Fibroblast of lung (primary cell): ENCODE measurements around the gene SIK3. TPM values are rescaled to one million over a fixed set of nuclear protein-coding genes. Genes with fewer than 3 reads are reported as not detected.

Experiments
- DNase-seq, 2 donors: peaks; one replicate each; pipeline versions ENCODE4 v3.0.0 to v3.0.0-alpha.2; 2010; ENCODE audit warnings: low read depth in 2 of 2
- H2AFZ ChIP-seq: 2 replicates; pipeline ENCODE4 v1.5.1; 2012; ENCODE audit warnings: low read length, control low read depth, inconsistent platforms
- H3K27ac ChIP-seq: 2 replicates; pipeline ENCODE4 v1.5.1; 2011; ENCODE audit warnings: low read length, control low read depth; ENCODE audit not compliant: insufficient read depth
- H3K27me3 ChIP-seq: 2 replicates; pipeline ENCODE4 v1.5.1; 2011; ENCODE audit warnings: mild to moderate bottlenecking, low read length; ENCODE audit not compliant: control insufficient read depth, insufficient read depth
- H3K36me3 ChIP-seq: 2 replicates; pipeline ENCODE4 v1.5.1; 2011; ENCODE audit warnings: low read length; ENCODE audit not compliant: control insufficient read depth, insufficient read depth
- H3K4me1 ChIP-seq: 2 replicates; pipeline ENCODE4 v1.5.1; 2011; ENCODE audit warnings: low read length; ENCODE audit not compliant: control insufficient read depth, insufficient read depth; ENCODE audit errors: extremely low read depth
- H3K4me2 ChIP-seq: 2 replicates; pipeline ENCODE4 v1.5.1; 2011; ENCODE audit warnings: low read length, control low read depth; ENCODE audit not compliant: insufficient read depth; ENCODE audit errors: extremely low read depth
- H3K4me3 ChIP-seq, 4 experiments: fragments of 200-600 bp in 1 of 4; sonication (generic) in 1 of 4; replicated peaks in 1 of 4; 2 replicates each; pipeline ENCODE4 v1.5.1; 2011 to 2016; ENCODE audit warnings: low read length in 4 of 4, low read depth in 3 of 4, mild to moderate bottlenecking in 3 of 4, control low read depth in 2 of 4, inconsistent platforms in 1 of 4, mixed read lengths in 1 of 4; ENCODE audit not compliant: insufficient read depth in 1 of 4; ENCODE audit errors: control extremely low read depth in 1 of 4
- H3K79me2 ChIP-seq: 2 replicates; pipeline ENCODE4 v1.5.1; 2012; ENCODE audit warnings: mild to moderate bottlenecking, low read length, inconsistent platforms; ENCODE audit not compliant: control insufficient read depth, insufficient read depth
- H3K9ac ChIP-seq: 2 replicates; pipeline ENCODE4 v1.5.1; 2011; ENCODE audit warnings: mild to moderate bottlenecking, low read length, control low read depth; ENCODE audit not compliant: insufficient read depth
- H3K9me3 ChIP-seq: 2 replicates; pipeline ENCODE4 v1.5.1; 2012; ENCODE audit warnings: low read depth, low read length; ENCODE audit not compliant: control insufficient read depth, insufficient read depth
- H4K20me1 ChIP-seq: 2 replicates; pipeline ENCODE4 v1.5.1; 2011; ENCODE audit warnings: low read length; ENCODE audit not compliant: control insufficient read depth, insufficient read depth; ENCODE audit errors: extremely low read depth
- CTCF ChIP-seq, 2 donors: IDR thresholded peaks in 1 of 2; conservative IDR thresholded peaks in 1 of 2; 1 replicate in 1 of 2; 2 replicates in 1 of 2; pipeline ENCODE4 v1.5.1; 2011 to 2012; ENCODE audit warnings: low read length in 2 of 2, control low read depth in 1 of 2, inconsistent platforms in 1 of 2, low read depth in 1 of 2, mild to moderate bottlenecking in 1 of 2
- EZH2 ChIP-seq: IDR thresholded peaks from 2 replicates; pipeline ENCODE4 v1.5.1; 2012; ENCODE audit warnings: low read length, control low read depth, mild to moderate bottlenecking; ENCODE audit errors: missing control alignments
- polyA plus RNA-seq, 2 donors: library from polyadenylated mRNA; depleted of rRNA in 1 of 2; stranded (reverse) in 1 of 2; unstranded in 1 of 2; fragments of >200 nt; gene quantifications; 2 replicates each; pipeline ENCODE4 v1.2.1, GENCODE V29; 2011 to 2012; ENCODE audit warnings: missing spikeins in 1 of 2
- total RNA-seq: library from RNA; depleted of rRNA; stranded (reverse); fragments of >200 nt; gene quantifications from 2 replicates; pipeline ENCODE4 v1.2.1, GENCODE V29; 2014

Gene SIK3
- total and polyA plus RNA-seq, 2 donors (not counting 1 experiment from before 2014, with no cell fraction given): 7.1 to 22.8 TPM

DNA sequence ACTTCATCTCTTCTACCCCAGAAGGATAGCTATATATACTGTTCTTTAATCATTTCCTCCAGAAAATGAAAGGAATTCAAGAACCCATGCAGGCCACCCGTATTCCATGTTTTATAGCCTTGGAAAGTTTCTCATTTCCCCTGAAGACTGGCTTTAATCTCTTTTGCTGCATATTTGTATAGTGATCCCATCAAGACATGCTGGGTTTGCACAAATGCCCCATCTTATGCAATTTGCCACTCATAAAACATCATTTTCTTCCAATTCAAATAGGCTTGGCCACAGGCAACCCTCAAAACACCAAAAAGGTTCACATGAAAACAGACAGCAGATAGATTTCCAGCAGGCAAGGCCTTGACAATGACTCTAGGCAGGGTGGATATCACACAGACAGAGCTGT, 232.5 kb downstream of the SIK3 start:
- no peaks in the 10 kb centered on the region for H3K4me1 ChIP-seq
- H3K27me3 ChIP-seq: no peaks in the 10 kb centered on the region
- no peak for DNase-seq
- no peak overlapping the region for H3K9ac ChIP-seq
- H3K4me2 ChIP-seq: no peak overlapping the region
- H3K27ac ChIP-seq: no peak overlapping the region
- TF ChIP-seq CTCF (conservative IDR thresholded peaks at IDR 0.05 in 1 of 2, IDR thresholded peaks at IDR 0.05 in 1 of 2; ENCODE audit: low read depth in 1 of 2, low read length in 2 of 2) (no peak), EZH2 (no peak)
- no peaks in the 10 kb centered on the region for H4K20me1 ChIP-seq
- H3K9me3 ChIP-seq: no peaks in the 10 kb centered on the region
- no peak overlapping the region for H2AFZ ChIP-seq
- peaks cover 9% of the 10 kb centered on the region for H3K36me3 ChIP-seq
- no peak overlapping the region for H3K4me3 ChIP-seq
- H3K79me2 ChIP-seq: no peaks in the 10 kb centered on the region

DNA sequence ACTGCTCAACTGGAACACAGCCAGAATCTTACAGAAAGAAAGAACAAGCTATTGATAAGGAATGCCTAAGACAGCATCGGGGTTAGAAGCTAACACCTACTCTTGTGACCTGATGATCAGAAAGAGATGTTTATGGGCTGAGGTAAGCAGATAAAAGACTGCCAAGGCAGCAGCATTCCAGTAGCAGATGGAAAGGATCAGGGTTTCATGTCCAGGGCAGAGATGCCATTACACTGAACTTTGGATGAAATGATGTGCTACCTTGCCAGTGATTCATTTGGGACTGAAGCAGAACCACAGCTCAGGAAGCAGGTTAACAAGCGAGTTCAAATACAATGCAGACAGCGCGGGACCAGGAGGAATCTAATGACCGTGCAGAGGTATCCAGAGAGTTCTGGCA, 233.7 kb downstream of the SIK3 start:
- Histone ChIP-seq H2AFZ (no peak overlapping the region), H3K9me3 (no peaks in the 10 kb centered on the region), H3K9ac (no peak overlapping the region), H3K36me3 (peaks cover 9% of the 10 kb centered on the region), H3K4me3 (no peak overlapping the region), H3K4me2 (no peak overlapping the region), H3K27ac (no peak overlapping the region), H3K4me1 (no peaks in the 10 kb centered on the region), H3K79me2 (no peaks in the 10 kb centered on the region), H4K20me1 (no peaks in the 10 kb centered on the region), H3K27me3 (no peaks in the 10 kb centered on the region)
- peak in 1 of 2 donors; percentile 66 for DNase-seq
- TF ChIP-seq EZH2: no peak
- no peak for TF ChIP-seq CTCF (conservative IDR thresholded peaks at IDR 0.05 in 1 of 2, IDR thresholded peaks at IDR 0.05 in 1 of 2; ENCODE audit: low read depth in 1 of 2, low read length in 2 of 2)

GRCh38 chr11:116862951-116863350, 235.3 kb downstream of the SIK3 start:
- H3K27me3 ChIP-seq: no peaks in the 10 kb centered on the region
- H3K4me2 ChIP-seq: no peak overlapping the region
- H3K4me1 ChIP-seq: no peaks in the 10 kb centered on the region
- no peaks in the 10 kb centered on the region for H4K20me1 ChIP-seq
- H3K79me2 ChIP-seq: no peaks in the 10 kb centered on the region
- H3K4me3 ChIP-seq: no peak overlapping the region
- no peak overlapping the region for H3K9ac ChIP-seq
- no peaks in the 10 kb centered on the region for H3K9me3 ChIP-seq
- TF ChIP-seq CTCF (conservative IDR thresholded peaks at IDR 0.05 in 1 of 2, IDR thresholded peaks at IDR 0.05 in 1 of 2; ENCODE audit: low read depth in 1 of 2, low read length in 2 of 2) (no peak), EZH2 (no peak)
- DNase-seq: peak in 1 of 2 donors; percentile 57
- no peak overlapping the region for H3K27ac ChIP-seq
- H3K36me3 ChIP-seq: peaks cover 18% of the 10 kb centered on the region
- no peak overlapping the region for H2AFZ ChIP-seq
